ENCODE data around the gene LRIT2.

DNA sequence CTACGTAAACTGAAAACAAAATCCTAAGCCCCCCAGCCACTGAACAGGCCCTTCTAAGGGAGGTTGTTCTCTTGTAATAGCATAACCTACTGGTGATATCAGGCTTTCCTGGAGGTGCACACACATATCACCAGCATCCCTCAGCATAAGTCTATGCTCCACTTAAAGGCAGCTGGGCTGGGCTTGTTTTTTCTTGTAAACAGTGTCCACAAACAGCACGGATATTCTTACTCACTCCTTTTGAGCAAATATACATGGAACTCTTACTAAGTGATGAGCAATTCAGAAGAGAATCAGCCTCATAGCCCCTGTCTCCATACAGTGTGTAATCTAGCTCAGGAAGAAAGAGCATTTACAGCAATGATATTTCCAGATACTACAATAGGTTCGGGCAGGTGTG is 13.6 kb upstream of the LRIT2 start:
- TF ChIP-seq, protein P1, sequence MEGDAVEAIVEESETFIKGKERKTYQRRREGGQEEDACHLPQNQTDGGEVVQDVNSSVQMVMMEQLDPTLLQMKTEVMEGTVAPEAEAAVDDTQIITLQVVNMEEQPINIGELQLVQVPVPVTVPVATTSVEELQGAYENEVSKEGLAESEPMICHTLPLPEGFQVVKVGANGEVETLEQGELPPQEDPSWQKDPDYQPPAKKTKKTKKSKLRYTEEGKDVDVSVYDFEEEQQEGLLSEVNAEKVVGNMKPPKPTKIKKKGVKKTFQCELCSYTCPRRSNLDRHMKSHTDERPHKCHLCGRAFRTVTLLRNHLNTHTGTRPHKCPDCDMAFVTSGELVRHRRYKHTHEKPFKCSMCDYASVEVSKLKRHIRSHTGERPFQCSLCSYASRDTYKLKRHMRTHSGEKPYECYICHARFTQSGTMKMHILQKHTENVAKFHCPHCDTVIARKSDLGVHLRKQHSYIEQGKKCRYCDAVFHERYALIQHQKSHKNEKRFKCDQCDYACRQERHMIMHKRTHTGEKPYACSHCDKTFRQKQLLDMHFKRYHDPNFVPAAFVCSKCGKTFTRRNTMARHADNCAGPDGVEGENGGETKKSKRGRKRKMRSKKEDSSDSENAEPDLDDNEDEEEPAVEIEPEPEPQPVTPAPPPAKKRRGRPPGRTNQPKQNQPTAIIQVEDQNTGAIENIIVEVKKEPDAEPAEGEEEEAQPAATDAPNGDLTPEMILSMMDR (IDR thresholded peaks at IDR 0.05): no peak
- TF ChIP-seq POLR2A (IDR thresholded peaks at IDR 0.05): no peak

Measured in lower leg skin (tissue), 3 donors.